GM21367 (cell line): ENCODE results near the gene MIXL1.

Source experiments
- ATAC-seq: cut with Tn5 transposase; IDR thresholded peaks from one replicate; pipeline ENCODE4 v1.9.1; 2021; ENCODE audit not compliant: unreplicated experiment

The MIXL1 gene

GRCh38 chr1:226276077-226276682 is 52.7 kb downstream of the MIXL1 start:
- no peak for ATAC-seq
